ENCODE measurements around the gene EPDR1.

- TF ChIP-seq CTCF (IDR thresholded peaks at IDR 0.05) (no peak), POLR2A (IDR thresholded peaks at IDR 0.05) (no peak)
These were observed 22.6 kb downstream of the EPDR1 start for GRCh38 chr7:37942934-37943610.

Measured in uterus (tissue), 2 donors.